Mononuclear cell (primary cell): ENCODE data around the gene ALPI. TPM values are rescaled to one million over a fixed set of nuclear protein-coding genes. Genes with fewer than 3 reads are reported as not detected.
"Not testable (repeated sequence)": the region's sequence is repeated elsewhere in the genome, so short reads cannot be mapped to it uniquely, and the experiment has no call there.

ENCODE experiments used
- H3K27me3 ChIP-seq: 2 replicates; pipeline ENCODE4 v1.6.0; 2011; ENCODE audit warnings: low read length, control low read depth; ENCODE audit not compliant: insufficient read depth
- H3K4me1 ChIP-seq: 2 replicates; pipeline ENCODE4 v1.5.1; 2011; ENCODE audit warnings: mild to moderate bottlenecking, low read length, control low read depth; ENCODE audit not compliant: insufficient read depth
- H3K4me3 ChIP-seq: 2 replicates; pipeline ENCODE4 v1.5.1; 2011; ENCODE audit warnings: mild to moderate bottlenecking, low read length, moderate library complexity
- H3K9me3 ChIP-seq: 2 replicates; pipeline ENCODE4 v1.5.1; 2011; ENCODE audit warnings: low read depth, mild to moderate bottlenecking, control low read depth, low read length
- total RNA-seq: library from RNA; depleted of rRNA; stranded (reverse); fragments of >200 nt; gene quantifications from one replicate; pipeline ENCODE4 v1.2.3, GENCODE V29; 2012

The ALPI gene
- total RNA-seq, 1 donor = not detected

- Histone ChIP-seq H3K4me3 (no peak overlapping the region), H3K9me3 (no peaks in the 10 kb centered on the region), H3K27me3 (no peaks in the 10 kb centered on the region), H3K4me1 (no peaks in the 10 kb centered on the region)
Measured at GRCh38 chr2:232444409-232445148, 11.4 kb upstream of the ALPI start.

DNA sequence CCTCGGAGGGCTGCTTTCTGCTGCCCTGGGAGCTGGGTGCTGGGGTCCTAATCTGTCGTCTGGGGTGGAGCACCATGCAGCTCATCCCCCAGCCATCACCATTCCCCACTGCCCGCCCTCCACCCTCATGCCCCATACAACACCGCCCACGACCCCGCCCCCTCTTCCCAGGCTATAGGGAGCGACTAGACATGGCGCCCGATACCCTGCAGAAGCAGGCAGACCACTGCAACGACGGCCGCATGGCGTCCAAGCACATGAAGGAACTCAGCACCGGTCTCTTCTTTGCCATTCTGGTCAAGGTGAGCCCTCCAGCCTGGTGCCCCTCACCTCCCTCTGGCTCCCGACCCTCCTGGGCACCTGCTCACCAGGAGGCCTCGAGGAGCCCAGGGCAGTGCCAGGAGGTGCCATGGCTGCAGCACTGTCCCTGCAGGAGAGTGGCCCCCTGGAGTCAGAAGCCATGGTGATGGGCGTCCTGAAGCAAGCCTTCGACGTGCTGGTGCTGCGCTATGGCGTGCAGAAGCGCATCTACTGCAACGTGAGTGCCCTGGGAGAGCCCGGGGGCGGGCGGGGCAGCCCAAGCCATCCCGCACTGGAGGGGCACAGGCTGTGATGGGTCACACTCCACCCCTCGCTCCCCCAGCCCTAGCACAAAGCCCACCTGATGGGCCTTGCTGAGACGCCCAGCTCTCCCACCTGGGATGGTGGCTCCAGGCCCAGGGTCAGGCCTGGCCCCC, 10.6 kb upstream of the ALPI start:
- H3K9me3 ChIP-seq, H3K4me3 ChIP-seq, H3K4me1 ChIP-seq, H3K27me3 ChIP-seq: not testable (repeated sequence)

DNA sequence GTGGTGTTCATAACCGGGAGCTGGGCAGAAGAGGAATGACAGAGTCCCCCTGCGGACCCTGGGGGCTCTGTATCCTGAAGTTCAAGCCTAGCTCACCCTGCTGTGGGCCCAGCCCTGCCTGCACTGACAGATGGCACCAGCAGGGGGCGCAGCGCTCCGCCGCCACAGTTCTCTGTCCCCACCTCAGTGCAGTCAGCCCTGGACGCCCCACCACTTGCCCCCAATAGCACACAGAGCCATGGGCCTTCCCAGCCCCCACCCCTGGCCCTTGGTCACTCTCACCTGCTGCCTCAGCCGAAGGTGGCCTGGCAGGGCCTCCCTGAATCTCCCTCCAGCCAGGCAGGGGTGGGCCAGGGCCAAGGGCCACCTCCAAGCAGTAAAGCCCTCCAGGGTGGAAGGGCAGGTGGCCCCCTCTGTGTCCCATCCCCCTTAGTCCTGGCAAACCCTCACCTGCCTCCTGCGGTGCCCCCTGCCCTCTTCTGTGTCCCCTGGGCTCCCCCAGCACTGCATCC, 9.6 kb upstream of the ALPI start:
- not testable (repeated sequence) for H3K27me3 ChIP-seq, H3K4me1 ChIP-seq, H3K4me3 ChIP-seq, H3K9me3 ChIP-seq

GRCh38 chr2:232447091-232447620, 8.8 kb upstream of the ALPI start:
- Histone ChIP-seq H3K27me3 (no peaks in the 10 kb centered on the region), H3K4me1 (no peaks in the 10 kb centered on the region), H3K9me3 (no peaks in the 10 kb centered on the region), H3K4me3 (no peak overlapping the region)

GRCh38 chr2:232447638-232448303, 8.2 kb upstream of the ALPI start:
- no peaks in the 10 kb centered on the region for H3K9me3 ChIP-seq
- H3K4me3 ChIP-seq = no peak overlapping the region
- no peaks in the 10 kb centered on the region for H3K4me1 ChIP-seq

DNA sequence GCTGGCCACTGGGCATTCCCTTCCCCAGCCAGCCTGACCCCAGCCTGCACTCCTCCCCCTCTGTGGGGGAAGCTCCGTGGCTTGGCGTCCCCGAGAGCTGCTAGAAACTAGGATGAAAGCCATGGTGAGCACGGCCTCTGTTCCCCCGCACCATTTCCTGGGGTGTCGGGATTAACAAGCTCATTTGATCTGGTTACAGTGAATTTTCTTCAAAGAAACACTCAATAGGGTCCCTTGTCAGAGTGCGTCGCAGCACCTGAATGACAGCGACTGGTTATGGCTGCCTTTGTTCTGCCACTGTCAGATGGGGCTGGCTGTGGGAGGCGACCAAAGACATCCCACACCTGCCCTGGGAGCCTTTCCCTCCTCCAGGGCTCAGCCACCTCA, 7.7 kb upstream of the ALPI start:
- Histone ChIP-seq H3K4me1 (no peaks in the 10 kb centered on the region), H3K27me3 (no peaks in the 10 kb centered on the region), H3K4me3 (no peak overlapping the region), H3K9me3 (no peaks in the 10 kb centered on the region)

More at GRCh38 chr2:232447638-232448303, 8.2 kb upstream of the ALPI start:
- H3K27me3 ChIP-seq = no peaks in the 10 kb centered on the region

DNA sequence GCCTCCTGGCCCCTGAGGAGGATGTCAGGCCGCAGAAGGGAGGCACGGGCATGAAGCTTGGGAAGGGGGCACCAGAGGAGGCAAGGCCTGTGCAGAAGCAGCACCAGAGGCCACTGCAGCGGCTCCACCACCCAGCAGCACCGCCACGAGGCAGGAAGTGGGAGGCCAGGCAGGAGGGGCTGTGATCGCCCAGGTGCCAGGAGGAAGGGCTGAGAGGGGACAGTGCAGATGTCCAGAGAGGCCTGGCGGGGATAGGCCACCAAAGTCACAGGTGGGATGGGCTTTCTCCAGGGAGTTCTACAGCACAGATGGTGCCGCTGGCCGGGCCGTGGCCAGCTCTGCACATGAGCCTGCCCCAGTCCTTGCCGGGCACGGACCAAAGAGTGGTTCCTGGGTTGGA, 6.0 kb upstream of the ALPI start:
- Histone ChIP-seq H3K27me3 (no peaks in the 10 kb centered on the region), H3K9me3 (no peaks in the 10 kb centered on the region), H3K4me3 (no peak overlapping the region), H3K4me1 (no peaks in the 10 kb centered on the region)

GRCh38 chr2:232451645-232452044, 4.3 kb upstream of the ALPI start:
- H3K9me3 ChIP-seq, H3K27me3 ChIP-seq, H3K4me1 ChIP-seq, H3K4me3 ChIP-seq: not testable (repeated sequence)

DNA sequence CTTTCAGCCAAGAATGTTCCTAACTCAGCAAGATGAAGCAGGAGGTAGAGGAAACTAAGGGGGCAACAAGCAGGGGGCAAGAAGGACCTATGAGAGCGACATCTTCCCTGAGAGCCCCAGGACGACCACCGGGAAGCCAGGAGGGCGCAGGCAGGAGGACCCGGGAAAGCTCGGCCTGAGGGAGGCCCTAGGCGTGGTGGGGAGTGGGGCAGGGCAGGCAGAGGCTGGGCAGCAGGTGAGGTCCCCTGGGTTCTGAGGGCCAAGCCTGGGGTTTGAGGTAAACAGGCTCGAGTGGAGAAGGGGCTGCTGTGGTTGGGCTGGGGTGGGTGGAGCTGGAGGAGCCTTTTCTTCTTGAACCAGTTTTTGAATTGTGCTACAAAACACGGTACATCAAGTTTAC, 1.3 kb upstream of the ALPI start:
- Histone ChIP-seq H3K4me1 (no peaks in the 10 kb centered on the region), H3K27me3 (no peaks in the 10 kb centered on the region), H3K9me3 (no peaks in the 10 kb centered on the region), H3K4me3 (no peak overlapping the region)

- Histone ChIP-seq H3K27me3 (no peaks in the 10 kb centered on the region), H3K4me3 (no peak overlapping the region), H3K4me1 (no peaks in the 10 kb centered on the region), H3K9me3 (no peaks in the 10 kb centered on the region)
Measured at GRCh38 chr2:232456296-232457120, 555 bp downstream of the ALPI start.

DNA sequence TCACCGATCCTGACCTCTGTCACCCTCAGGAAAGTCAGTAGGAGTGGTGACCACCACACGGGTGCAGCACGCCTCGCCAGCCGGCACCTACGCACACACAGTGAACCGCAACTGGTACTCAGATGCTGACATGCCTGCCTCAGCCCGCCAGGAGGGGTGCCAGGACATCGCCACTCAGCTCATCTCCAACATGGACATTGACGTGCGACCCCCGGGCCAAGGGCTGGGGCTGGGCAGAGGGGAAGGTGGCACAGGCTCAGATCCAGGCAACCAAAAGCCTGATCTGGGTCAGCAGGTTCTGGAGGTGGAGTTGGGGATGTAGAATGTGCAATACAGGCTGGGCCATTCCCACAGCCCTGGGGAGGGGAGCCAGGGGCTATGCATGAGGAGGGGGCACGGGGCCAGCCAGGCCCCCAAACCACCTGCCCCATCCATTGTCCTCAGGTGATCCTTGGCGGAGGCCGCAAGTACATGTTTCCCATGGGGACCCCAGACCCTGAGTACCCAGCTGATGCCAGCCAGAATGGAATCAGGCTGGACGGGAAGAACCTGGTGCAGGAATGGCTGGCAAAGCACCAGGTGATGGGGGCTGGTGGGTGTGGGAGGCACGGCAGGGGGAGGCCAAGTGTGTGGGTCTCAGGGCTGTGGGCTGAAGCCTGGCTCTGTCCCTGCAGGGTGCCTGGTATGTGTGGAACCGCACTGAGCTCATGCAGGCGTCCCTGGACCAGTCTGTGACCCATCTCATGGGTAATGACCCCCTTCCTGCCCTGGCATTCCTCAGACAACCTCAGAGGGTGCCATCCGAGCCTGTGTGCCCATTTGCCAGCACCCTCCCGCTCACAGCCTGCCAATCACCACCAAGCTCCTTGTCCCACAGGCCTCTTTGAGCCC, 1.4 kb downstream of the ALPI start:
- Histone ChIP-seq H3K27me3 (no peaks in the 10 kb centered on the region), H3K9me3 (no peaks in the 10 kb centered on the region), H3K4me1 (no peaks in the 10 kb centered on the region), H3K4me3 (no peak overlapping the region)

GRCh38 chr2:232458051-232458660, 2.2 kb downstream of the ALPI start:
- Histone ChIP-seq H3K4me1 (no peaks in the 10 kb centered on the region), H3K27me3 (no peaks in the 10 kb centered on the region), H3K4me3 (no peak overlapping the region), H3K9me3 (no peaks in the 10 kb centered on the region)

DNA sequence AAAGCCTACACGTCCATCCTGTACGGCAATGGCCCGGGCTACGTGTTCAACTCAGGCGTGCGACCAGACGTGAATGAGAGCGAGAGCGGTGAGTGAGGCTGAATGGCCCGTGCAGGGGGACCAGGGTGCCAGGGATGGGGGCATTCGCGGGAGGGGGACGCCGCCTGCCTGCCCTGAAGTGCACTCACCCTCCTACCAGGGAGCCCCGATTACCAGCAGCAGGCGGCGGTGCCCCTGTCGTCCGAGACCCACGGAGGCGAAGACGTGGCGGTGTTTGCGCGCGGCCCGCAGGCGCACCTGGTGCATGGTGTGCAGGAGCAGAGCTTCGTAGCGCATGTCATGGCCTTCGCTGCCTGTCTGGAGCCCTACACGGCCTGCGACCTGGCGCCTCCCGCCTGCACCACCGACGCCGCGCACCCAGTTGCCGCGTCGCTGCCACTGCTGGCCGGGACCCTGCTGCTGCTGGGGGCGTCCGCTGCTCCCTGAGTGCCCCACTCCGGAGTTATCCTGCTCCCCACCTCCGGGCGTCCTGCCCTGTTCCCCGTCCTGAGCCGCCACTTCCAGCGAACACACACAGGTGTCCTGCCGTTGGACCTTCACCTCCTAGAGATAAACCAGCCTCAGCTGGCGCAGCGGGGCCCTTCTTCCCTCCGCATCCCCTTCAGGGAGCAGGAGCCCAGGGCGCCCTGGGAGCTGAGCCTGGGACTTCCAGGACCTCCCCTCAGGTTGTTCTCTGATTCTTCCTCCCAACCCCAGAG, 2.9 kb downstream of the ALPI start:
- Histone ChIP-seq H3K27me3 (no peaks in the 10 kb centered on the region), H3K9me3 (no peaks in the 10 kb centered on the region), H3K4me3 (no peak overlapping the region), H3K4me1 (no peaks in the 10 kb centered on the region)
